Posterior cingulate gyrus (tissue), 11 donors: ENCODE data around the gene CEP63.

Experiments used
- DNase-seq, 10 donors: peaks; one replicate each; pipeline versions ENCODE4 v3.0.0 to v3.0.0-alpha.2; 2020 to 2021; ENCODE audit warnings: mixed read lengths in 3 of 10
- intact Hi-C: fragments of 100-400 bp; cut with DNase I; formaldehyde crosslinking; loops from one replicate; pipeline ENCODE4 v1.15.1; 2023

Gene CEP63

DNA sequence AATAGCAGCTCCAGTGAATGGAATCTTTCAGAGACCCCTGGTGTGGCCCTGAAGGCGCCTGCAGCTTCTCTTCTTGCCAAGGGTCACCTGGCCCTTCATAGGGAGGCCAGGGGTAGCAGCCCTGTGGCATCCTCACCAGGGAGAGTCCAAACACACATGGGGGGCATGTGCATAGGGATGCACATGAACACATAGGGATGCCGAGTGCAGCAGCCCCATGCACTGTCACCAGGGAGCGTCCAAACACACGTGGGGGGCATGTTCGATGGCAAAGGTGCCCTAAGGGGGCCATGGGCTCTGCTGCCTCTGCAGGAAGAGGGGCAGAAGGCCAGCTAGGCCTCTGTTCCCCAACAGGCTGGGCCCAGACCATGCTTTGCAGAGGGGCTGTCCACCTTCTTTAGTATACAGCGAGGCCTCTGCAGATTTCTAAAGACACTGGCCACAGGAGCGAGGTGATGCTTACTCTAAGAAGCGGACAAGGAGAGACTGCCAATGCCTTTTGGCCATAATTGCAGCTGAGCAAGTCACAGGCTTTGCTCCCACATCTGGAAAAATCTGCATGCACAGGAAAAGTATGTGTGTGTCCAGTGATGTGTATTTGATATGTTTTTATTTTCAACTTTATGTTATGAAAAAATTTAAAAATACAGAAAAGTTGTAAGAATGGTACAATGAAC is 21.0 kb upstream of the CEP63 start:
- DNase-seq: no peak
- intact Hi-C loops: no loop called here

DNA sequence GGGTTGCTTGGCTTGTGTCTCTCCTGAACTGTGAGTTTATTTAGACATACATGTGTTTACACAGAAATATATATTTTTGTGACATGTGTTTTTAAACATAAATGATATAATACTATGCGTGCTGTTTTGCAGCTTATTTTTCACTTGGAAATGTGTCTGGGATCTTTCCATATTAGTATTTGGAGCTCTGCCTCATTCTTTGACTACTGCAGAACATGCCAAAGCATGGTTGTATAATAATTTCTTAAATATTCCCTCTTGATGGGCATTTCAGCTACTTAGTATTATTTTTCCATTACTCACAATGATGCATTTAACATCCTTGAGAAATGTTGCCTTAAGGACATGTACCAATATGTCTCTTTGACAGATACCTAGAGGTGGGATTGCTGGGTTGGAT is 19.5 kb upstream of the CEP63 start:
- no peak for DNase-seq
- intact Hi-C loops: no loop called here

DNA sequence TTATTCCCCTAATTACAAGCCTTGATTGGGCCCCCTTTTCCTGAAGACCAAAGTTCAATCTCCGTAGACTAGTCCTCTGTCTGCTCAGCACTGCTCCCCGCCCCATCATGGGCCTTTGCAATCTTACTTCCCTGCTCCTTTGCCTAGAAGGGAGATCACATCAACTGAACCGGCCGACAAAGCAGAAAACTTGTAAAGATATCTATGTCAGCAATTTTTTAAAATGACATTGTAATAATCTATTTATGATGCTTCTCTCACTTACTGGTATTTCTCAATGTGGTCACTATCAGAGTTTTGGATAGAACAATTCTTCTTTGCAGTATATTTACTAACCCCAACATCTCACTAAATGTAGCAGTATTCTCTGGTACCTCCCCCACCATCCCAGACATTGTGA is 17.3 kb upstream of the CEP63 start:
- no peak for DNase-seq
- intact Hi-C loops: no loop called here

DNA sequence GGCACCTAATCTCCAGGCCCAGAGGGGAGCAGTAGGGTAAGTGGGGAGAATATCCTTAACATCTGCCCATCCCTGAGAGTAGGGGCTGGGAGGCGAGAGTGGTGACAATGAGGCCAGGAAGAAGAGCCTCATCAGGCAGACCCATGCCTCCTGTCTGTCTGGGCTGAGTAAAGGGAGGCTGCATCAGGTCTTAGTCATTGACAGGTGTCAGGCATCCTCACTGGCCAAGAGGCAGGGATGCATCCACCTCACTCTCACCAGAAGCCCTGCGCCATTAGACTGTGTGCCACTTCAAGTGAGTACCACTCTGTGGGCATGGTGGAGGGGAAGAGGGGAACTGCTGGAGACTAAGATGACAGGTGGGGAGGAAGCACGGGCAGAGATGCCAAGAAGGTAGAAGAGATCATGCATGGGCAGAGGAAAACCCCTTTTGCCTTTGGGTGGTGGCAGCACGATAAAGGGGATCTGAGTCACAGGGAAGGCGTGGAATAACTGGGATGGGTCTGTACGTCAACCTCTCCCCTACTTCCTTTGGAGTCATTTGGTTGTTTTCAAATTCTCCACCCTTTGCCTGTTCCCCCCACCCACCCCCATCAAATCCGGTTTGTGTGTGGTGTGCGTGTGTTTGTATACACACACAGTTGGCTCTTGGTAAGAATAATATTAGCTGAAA is 14.2 kb upstream of the CEP63 start:
- intact Hi-C loops: loop anchor here (5.0 to 10.0 kb wide), 3 partner anchors 94 to 547 kb away; no protein-coding TSS in a partner anchor
- DNase-seq: no peak

DNA sequence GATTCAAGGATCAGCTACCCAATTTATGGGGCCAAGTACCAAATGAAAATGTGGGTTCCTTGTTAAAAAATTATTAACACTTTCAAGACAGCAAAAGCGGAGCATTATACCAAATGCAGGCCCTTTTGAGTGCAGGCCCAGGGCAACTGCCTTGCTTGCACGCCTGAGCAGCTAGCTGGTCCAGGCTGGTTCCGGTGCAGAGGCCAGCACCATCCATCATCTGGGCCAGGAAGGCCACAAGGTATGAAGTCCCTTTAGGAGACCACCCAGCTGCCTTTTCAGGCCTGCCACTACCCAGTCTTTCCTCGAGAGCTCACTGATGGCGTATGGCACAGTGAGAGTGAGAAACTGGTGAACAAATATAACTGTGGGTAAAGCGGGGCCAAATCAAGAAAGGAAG is 13.0 kb upstream of the CEP63 start:
- intact Hi-C loops: loop anchor here (5.0 to 10.0 kb wide), 3 partner anchors 96 to 548 kb away; no protein-coding TSS in a partner anchor
- DNase-seq: no peak

DNA sequence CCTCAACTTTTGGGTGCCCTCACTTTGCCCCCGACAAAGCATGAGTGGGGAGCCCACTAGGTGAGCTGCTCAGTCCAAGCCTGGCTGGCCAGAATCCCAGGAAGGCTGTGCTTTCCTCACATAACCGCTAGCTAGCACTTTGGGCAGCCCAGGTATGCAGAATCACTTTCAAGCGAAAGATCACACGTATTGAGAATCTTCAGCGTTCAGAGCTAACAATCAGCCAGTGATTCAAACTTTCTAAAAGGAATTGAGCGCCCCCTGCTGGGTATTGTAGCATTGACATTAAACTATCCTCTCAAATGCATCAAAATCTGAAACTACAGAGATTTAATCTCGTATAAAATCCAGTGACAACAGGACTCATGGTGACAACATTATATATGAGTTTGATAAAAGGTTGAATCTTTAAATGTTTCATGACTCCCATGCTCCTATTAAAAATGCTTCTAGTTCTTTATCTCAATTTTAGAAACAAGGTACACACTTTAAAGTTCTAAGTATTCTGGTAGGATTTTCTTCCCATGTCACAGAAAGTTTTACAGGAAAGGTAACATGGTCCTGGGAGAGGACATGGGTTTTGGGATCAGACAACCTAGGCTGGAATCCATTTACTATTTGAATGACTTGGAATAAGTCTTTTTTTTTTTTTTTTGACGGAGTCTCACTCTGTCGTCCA is 11.8 kb upstream of the CEP63 start:
- intact Hi-C loops: loop anchor here (1.0 to 10.0 kb wide), 5 partner anchors 97 to 549 kb away; no protein-coding TSS in a partner anchor
- DNase-seq: peak in 6 of 10 donors; percentile 55 to 85 (median 79)

DNA sequence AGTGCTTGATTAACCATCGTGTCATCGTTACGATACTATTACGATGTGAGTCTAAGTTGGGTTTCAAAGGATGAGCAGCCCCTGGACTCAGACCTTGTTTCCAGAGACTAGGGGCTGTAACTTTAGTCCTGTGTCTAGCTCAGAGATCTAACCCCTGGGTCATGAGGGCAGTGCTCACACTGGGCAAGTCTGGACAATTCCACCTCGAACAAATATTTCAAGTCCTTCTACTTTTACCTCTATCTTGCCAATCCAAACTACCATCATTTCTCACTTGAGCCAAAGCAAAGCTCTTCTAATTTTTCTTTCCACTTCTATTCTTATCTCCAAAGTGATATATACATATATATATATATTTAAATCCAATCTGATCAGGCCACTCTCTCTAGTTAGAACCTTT is 10.9 kb upstream of the CEP63 start:
- no peak for DNase-seq
- intact Hi-C loops: loop anchor here (1.0 to 10.0 kb wide), 6 partner anchors 98 to 550 kb away; no protein-coding TSS in a partner anchor

DNA sequence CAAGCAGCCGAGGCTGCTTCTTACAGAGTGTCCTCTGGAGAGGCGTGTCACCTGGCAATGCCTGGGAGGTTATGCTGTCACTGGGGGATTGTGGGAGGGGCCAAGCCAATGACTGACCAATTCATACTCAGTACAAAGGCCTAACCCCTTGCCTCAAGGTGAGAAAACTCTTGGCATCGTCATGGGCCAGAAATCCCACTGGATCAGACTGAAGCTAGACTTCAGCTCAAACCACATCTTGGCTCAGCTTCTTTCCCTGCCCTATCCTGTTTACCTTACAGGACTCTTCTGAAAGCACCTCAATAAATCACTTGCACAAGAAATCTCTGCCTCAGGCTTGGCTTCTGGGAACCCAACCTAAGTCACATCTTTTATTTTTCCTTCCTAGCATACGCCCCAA is 9.6 kb upstream of the CEP63 start:
- intact Hi-C loops: loop anchor here (10.0 kb wide), 1 partner anchor 552 kb away; no protein-coding TSS in a partner anchor
- DNase-seq: no peak

DNA sequence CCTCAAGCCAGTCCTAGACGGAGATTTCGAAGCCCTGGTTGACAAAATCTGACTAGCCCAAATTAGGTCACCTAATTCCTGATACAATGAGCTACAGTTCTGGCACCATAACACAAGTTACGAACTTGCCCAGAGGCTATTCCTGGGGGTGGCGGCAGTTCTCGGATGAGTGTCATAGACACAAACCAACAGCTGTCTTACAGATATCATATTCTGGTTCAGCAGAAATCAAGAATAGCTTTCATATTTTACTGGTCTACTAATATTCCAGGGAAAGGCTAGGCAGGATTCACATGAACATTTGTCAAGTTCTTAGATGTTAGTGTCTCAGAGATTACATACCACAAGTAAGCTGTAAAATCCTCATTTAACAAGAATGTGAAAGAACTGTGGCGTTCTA is 8.9 kb upstream of the CEP63 start:
- no peak for DNase-seq
- intact Hi-C loops: loop anchor here (10.0 kb wide), 1 partner anchor 552 kb away; no protein-coding TSS in a partner anchor

DNA sequence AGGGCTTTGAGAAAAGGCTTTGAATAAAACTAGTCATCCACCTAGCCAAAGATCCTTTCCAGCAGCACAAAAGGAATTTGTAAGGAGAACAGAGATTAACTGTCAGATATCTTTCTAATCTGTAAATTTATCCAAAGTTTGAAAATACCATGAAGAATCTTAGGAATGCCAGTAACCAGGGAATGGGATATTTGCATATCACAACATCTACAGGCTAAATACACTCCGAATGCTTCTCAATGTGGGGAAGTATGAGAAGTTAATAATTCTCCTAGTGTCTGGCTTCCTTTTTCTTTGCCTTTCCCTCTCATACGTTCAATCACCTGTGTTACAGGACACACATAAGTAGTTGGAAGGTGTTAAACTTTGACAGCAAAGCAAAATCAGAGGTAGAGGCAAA is 7.9 kb upstream of the CEP63 start:
- DNase-seq: no peak
- intact Hi-C loops: loop anchor here (10.0 kb wide), 1 partner anchor 553 kb away; no protein-coding TSS in a partner anchor

DNA sequence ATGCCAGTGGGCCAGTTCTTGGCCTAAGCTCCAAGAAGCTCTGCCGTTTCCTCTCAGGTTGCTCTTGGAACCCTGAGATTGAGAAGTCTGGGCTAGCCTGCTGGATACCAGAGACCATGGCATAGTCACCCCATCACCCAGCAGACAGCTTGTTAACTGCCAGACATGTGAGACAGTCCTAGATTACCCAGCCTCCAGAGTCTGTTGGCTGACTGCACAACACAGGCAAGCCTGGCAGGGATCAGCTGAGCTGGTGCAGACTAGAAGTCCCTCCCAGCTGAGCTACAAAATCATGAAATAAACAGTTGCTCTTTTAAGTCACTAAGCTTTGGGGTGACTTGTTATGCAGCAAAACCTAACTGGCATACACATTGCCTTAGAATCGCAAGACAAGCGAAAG is 5.3 kb upstream of the CEP63 start:
- intact Hi-C loops: no loop called here

DNA sequence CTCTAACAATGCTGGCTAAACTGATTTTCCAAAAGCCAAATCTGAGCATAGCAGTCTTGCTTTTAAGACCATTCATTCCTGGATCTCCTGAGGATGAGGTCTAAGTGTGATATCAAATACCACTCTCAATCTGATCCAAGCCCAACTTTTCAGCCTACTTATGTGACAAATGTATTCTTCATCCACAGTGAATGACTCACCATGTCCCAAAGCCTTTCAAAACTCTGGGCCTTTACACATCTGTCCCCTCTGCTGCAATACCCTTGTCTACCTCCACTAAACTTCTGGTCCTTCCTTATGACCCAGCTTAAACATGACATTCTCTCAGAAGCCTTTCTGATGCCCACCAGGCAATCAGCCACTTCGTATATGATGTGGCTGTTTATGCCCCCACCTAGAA is 4.7 kb upstream of the CEP63 start:
- DNase-seq: no peak
- intact Hi-C loops: no loop called here

More for the DNA sequence above, 5.3 kb upstream of the CEP63 start:
- no peak for DNase-seq

DNA sequence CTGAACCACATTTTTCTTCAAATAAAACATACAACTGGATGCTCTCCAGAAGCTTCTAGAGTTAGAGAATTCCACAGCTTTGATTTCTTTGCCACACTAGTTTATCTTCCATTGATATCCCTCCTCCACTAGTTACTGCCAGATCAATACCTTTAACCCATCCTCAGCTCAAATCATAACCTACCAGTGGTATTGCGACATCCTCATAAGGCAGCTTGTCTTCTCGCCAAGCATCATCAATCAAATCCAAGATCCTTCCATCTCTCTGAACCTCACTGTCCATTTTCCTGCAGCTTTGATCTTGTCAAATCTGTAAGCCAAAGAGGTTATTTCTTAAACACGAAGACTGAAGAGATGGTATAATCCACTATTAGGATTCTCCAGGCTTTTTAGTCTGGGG is 3.2 kb upstream of the CEP63 start:
- intact Hi-C loops: no loop called here
- no peak for DNase-seq

DNA sequence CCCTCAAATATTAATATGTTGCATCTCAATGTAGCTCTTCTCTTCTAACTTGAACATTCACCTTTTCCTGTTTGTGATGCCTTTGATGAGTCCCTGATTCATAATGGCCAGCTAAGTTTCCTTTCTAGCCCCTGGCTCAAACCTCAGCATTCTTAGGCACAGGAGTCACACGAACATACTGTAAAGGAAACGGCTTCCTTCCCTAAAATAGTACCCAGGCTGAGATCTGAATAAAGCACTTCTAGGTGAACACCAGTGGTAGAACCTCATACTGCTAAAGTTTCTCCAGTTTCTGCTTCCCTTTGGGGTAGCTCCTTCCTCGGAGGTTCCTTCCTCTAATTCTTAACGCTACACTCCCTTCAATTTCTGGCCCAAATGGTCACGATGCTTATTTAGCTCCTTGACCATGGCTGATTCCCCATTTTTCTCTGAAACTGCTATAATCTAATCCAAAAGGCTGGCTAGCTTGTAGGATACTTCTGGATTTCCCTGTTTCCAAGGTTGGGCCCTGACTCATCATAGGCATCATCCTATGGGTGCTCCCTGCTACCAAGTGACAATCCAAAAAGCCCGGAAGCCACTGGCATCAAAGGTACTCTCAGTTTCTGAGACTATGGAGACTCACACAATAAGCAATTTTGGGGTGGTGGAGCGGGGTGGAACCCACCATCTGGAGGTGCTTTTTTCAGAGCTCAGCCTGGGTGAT is 2.5 kb upstream of the CEP63 start:
- intact Hi-C loops: no loop called here
- DNase-seq: no peak

DNA sequence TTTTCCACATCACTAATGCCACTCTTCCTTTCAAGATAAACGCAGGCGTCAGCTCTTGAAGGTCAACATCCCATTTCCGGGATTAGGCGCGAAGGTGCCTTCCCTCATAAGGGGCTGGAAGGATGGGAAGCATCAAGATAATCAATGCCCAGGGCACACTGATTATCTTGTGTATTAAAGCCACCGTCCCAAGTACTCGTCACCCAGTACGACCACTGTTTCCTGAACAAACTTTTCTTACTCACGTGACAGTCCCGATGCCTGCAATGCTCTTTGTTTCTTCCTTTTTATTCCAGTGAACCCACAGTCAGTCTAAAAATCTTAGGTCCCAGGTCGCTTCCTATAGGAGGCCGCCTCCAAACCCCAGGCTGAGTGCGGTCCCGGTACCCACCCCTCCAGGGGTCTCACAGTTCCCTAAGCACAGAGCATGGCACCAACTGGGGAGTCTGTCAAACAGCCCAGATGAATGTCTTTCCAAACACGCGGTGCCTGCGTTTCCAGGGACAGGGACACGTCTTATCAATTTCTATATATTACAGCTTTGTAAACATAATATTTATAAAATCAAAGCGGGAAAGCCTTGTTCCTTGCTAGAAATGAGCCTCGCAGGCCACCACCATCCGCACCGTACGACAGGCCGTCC is 661 bp upstream of the CEP63 start:
- intact Hi-C loops: no loop called here
- no peak for DNase-seq

DNA sequence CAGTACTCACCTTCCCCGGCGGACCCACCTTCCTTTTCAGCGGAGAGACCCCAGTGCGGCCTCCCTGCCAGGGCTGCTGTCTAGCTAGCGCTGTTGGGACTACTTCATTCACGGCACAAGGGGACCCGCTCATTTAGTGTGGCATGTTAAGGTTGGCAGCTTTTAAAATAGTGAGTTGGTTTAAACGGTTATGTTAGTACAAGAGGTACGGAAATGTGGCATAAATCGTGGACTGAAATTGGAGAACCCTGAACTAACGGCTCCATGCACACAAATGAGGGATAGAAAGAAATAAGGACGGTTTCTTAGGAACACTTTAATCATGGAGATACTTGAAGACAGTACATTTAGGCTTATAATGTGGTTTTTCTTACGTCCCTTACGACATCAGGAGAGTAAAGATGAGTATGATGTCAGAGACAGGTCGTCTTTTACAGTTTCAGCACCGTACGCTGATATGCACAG is 752 bp downstream of the CEP63 start:
- intact Hi-C loops: no loop called here
- DNase-seq: peak in 1 of 10 donors; percentile 66

DNA sequence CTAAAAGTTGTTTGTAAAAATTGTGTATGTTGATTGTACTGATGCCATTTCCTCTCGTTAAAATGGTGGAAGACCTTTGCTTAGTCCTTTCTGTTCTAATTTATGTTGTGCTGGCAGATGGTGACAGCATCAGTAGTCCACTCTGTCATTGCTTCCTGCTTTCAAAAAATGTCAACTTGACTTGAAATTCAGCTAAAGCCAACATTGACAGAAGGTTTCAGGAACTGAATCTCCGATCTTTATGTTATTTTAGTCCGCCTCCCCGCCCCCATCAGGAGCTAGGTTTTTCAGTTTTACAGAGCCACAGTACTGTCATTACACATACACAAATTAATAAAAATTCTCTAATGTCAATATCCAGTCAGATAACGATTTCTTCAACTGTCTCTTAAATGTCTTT is 1.5 kb downstream of the CEP63 start:
- DNase-seq: no peak
- intact Hi-C loops: no loop called here

DNA sequence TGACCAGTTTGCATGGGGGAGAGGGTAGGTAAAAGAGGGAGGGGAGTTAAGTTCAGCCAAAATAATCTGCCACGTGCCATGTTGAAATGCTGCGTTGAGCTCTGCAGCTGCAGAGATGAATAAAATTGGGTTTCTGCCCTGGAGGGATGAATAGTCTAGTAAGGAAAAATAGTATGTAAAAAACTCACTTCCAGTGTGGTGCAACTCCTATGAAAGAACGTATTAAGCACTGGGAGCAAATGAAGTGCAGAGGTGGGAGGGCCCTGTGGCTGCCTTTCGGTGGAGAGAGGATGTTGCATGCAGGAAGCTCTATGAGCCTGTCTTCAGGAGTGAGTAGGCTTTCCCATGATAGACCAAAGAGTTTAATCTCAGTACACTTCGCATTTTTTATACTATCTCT is 8.6 kb downstream of the CEP63 start:
- intact Hi-C loops: no loop called here
- no peak for DNase-seq

DNA sequence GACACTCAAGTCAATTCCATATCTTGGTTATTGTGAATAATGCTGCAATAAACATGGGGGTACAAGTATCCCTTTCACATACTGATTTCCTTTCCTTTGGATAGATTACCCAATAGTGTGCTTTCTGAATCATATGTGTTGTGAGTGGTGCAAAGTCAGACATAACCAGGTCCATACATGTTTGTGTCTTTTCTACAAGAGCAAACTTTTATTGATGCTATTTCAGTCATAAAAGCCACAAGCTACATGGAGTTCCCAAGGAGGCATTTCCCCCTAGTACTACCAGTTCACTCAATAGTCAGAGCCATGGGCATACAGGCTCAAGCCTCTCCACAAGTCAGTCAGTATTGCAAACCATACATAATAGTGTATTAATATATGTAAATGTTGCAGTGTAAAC is 10.1 kb downstream of the CEP63 start:
- intact Hi-C loops: no loop called here
- no peak for DNase-seq

DNA sequence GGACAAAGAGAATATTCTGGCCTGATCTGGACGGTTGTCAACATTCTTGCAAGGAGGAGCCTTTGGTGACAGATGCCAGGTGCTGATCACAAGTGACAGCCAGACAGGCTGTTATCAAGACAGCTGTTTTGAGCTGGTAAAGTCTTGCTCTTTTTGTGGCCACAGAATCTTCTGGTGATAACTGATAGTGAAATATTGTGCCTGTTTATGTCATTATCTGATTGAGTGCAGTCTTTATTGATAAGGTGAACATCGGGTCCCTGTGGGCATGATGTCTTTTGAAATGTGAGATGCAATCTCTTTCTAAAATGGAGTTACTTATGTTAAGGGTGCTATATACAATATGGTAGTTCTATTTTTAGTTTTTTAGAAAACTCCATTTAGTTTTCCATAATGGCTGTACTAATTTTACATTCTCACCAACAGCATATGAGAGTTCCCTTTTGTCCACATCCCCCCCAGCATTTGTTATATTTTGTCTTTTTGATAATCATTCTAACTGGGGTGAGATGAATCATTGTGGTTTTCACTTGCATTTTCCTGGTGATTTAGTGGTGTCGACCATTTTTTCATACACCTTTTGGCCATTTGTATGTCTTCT is 10.7 kb downstream of the CEP63 start:
- DNase-seq: no peak
- intact Hi-C loops: no loop called here
